ENCODE results near the gene AP3M1.
"Not testable (repeated sequence)": the region's sequence is repeated elsewhere in the genome, so short reads cannot be mapped to it uniquely, and the experiment has no call there.

Gene AP3M1, protein sequence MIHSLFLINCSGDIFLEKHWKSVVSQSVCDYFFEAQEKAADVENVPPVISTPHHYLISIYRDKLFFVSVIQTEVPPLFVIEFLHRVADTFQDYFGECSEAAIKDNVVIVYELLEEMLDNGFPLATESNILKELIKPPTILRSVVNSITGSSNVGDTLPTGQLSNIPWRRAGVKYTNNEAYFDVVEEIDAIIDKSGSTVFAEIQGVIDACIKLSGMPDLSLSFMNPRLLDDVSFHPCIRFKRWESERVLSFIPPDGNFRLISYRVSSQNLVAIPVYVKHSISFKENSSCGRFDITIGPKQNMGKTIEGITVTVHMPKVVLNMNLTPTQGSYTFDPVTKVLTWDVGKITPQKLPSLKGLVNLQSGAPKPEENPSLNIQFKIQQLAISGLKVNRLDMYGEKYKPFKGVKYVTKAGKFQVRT

DNA sequence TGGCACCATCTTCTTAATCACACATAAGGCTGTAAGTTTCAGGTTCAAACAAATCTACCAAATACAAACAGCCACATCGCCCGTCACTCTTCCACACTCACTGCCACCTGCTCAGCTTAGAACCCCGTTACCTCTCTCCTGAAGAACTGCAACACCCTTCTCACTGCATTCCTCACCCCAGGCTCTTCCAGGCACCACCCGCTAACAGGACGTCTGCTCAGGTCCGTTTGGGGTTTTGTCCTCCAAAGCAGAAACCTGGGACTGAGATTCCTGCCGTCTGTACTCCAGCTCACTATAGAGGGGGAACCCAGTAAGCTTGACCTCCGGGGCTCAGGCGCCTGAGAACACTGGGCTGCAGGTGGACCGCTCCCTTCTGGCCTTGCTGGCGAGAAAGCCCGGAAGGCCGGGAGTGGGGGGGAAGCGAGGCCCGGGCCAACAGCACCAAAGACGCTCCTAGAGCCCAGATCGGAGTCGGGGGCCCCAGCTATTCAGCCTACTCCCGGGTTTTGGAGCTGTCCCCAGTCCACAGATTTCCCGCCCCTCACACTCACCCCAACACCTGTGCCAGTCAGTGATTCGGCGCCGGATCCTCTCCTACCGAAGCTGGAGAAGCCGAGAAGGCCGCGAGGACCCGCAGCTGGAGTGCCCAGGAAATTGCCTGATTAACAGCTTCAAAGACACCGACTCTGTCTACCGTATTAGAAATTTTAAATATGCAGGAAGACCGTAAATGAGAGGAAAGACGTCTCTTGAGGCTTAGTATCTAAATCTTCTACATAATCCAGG lies at the start of gene AP3M1:
AP3M1 (minus strand) TSS at position 625 of the 786 bp plus-strand sequence. CDS start 12,449 bp downstream, outside the sequence.
- no peak for DNase-seq

DNA sequence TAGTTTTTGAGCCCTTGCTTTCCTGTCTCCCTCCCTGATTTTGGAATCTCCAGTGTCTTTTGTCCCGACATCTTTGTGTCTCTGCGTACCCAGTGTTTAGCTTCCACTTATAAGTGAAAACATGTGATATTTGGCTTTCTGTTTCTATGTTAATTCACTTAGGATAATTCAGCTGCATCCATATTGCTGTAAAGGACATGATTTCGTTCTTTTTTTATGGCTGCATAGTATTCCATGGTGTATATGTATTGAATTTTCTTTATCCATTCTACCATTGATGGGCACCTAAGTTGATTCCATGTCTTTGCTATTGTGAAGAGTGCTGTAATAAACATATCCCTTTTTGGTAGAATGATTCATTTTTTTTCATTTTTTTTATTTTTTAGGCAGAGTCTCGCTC lies 48.7 kb upstream of the AP3M1 start:
- no peak for DNase-seq

DNA sequence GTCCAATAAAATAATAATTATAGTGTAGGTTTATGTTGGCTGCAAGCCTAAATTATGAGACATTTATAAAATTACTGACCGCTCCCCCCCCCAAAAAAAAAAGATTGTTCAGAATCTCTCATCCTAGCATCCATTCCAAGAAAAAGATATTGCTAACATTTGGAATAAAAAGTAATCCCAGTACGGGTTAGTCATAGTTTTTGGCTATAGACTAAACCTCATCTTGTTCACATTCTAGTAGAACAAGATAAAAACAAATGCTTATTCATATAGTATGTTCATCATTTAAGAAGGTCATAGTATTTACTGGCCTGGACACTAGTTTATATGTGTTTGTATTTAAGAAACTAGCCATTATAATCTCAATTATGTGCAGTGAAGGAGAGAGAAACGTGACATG lies 44.4 kb upstream of the AP3M1 start:
- no peak for DNase-seq

DNA sequence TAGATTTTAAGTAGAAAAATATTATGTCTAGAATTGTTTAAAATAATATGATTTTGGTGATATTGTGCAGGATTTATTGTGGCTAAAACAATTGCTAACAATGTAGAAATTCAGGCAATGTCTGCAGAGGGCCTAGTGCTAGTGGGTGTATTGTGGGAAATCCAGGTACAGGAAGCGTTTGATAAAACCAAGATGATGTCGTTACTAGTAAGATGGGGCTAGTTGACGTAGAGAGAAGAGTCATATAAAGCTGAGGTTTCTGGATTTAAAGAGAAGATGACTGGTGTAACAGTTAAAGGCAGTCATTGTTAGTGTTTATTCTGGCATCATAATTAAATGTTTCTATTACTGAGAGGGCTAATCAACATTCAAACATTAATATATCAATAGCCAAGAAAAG lies 43.9 kb upstream of the AP3M1 start:
- DNase-seq, result no peak

DNA sequence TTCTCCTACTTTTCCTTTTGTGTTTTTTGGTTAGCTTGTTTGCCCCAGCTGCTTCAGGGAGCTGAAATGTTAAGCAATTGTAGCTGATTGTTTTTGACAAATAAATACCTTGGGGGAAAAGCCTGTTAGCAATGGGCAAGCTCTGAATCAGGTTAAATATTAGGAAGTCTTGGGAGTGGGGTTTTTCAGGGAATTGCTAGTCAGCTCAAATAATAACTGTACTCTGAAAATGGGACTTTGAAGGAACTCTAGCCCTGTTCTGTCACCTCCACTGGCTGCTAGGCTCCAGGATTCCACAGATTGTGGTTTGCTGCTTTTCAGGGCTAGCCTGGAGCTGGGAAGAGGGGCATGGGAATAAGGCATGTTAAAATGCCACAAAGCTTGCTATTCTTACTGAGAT lies 39.9 kb upstream of the AP3M1 start:
- DNase-seq, result no peak

DNA sequence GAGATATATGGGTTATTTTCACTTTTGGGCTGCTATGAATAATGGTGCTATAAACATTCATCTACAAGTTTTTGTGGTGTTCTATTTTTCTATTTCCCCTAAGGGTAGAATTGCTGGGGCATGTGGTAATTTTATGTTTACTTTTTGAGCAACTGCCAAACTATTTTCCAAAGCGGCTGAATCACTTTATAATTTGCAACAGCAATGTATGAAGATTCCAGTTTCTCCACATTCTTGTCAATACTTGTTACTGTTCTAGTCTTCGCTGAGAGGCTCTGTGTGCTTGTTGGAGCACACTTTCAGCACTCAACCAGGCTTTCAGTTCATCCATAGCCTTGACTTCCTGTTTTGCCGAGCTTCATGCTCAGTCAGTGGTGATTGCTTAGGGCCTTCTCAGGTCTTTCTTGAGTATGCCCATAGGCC lies 39.4 kb upstream of the AP3M1 start:
- peak; percentile 62 for DNase-seq

DNA sequence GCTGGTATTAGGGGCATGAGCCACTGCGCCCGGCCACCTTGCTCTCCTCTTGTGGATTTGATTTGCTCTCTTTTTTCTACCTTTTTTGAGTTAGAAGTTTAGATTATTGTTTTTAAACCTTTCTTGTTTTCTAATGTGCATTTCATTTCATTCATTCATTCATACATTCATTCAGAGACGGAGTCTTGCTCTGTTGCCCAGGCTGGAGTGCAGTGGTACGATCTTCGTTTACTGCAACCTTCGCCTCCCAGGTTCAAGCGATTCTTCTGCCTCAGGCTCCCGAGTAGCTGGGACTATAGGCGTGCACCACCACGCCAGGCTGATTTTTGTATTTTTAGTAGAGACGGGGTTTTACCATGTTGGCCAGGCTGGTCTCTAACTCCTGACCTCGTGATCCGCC lies 38.0 kb upstream of the AP3M1 start:
- DNase-seq, result not testable (repeated sequence)

DNA sequence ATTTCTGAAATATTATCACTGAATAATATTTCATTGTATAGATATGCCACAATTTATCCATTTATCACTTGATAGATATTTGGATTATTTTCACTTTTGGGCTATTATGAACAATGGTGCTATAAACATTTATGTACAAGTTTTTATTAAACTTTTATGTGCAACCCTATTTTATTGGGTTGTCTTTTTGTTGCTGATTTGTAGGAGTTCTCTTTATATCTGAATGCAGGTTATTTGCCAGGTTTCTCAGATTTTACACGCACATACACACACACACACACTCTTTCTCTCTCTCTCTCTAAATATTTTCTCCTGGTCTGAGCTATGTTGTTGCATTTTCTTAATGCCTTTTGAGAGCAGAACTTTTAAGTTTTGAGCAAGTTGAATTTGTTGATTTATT lies 36.6 kb upstream of the AP3M1 start:
- no peak for DNase-seq

DNA sequence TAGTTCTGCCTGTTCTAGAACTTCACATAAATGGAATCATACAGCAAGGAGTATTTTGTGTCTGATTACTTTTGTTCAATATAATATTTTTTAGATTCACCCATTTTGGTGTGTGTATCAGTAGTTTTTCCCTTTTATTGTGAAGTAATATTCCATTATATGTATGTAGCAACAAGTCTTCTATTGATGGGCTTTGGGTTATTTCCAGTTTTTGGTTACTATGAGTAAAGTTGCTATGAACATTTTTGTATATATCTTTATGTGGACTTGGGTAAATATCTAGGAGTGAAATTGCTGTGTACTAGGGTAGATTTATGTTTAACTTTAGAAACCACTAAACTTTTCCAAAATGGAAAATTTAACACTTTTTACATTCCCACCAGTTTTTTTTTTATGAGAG lies 36.0 kb upstream of the AP3M1 start:
- no peak for DNase-seq

DNA sequence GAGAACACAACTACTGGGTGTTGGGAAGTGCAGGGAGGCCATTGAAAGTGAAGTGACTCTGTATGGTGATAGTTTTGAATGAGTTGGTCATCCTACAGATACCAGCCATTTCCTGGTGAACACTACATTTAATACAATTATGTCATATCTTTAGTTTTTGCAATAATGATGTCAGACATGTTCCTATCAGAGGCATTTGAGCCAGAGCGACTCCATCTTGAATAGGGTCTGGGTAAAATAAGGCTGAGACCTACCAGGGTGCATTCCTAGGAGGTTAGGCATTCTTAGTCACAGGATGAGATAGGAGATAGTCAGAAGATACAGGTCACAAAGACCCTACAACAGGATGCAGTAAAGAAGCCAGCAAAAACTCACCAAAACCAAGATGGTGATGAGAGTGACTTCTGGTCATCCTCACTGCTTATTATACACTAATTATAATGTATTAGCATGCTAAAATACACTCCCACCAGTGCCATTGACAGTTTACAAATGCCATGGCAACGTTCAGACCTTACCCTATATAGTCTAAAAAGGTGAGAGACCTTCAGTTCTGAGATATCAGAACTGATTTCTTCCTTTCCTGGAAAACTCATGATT lies 28.6 kb upstream of the AP3M1 start:
- DNase-seq, result no peak

DNA sequence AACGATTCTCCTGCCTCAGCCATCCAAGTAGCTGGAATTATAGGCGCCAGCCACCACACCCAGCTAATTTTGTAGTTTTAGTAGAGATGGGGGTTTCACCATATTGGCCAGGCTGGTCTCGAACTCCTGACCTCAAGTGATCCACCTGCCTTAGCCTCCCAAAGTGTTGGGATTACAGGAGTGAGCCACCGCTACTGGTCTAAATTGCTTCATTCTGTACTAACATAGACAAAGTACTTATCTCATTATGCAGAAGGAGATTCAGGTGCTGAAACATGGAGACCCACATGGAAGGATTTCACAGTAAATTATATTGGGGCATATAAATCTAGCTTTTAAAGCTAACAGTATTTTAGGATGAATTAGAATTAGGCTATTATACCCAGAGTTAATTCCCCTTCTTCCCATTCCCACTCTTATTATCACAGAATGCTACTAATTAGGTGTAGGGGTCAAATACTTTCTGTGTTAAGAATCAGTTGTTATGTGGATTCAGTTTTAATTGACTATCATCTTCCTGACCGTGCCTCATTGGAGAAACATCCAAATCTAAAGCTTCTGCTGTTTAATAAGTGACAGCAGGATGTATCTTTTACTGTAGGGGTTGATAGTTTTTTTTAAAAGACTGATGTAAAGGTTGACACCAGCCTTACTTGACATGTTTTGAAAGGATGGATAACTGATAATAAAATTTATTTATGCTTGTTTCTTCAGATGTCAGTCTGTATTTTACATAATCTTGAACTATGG lies 27.6 kb upstream of the AP3M1 start:
- no peak for DNase-seq

DNA sequence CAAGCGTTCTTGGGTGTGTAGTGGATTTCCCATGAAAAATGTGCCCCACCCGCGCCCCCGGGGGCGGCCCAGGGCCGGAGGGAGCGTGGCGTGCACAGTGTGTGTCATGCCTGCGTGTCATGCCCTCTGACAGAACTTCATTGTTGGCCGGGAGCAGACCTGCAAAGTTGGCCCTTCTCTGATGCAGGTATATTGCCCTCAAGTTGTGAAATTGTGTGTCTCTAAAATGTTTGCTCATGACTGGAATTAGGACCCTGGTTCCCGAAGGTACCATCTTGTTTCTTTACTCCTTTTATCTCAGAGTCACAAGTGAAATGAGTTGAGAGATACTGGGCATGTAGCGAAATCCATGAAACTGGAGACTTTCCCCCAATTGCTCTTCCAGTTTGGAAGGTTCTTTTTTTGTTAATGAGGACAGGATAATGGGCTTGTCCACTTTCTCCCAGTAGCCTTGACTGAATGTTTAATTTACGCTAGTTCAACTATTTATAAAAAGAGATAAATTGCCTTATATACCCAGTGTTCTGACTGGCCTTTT lies 26.6 kb upstream of the AP3M1 start:
- peak; percentile 7 for DNase-seq

DNA sequence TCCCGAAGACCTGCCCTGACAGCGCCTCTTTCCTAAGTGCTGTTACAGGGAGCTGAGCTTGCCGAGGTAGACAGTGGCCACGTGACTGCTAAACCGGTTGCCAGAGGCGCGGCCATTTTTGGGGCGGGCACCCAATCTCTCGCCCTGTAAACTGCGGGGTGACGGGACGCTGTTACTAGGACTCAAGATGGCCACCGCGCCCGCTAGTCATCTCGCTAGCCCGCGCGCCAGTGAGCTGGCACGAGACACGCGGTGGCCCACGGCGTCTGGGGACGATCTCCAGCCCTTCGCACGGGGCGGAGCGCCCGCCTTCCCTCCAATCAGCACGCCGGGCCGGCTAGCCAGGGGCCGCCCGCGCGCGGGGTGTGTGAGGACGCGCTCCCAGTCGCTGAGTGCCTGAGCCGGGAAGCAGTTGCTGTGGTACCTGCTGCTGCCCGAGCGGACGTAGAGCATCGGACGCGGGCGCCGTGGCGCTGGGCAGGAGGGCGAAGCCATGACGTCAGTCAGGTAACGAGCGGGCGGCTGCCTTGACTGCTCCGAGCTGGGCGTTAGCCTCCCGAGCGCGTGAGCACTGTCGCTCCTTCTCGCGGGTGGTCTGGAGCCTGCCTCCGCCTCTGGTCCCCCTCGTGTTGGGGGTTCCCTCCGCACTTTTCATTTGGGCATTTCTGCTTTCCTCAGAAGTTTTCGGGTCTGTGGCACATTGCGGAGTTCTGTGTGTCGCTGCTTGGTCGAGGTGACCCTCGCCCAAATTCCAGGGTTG lies 25.9 kb upstream of the AP3M1 start:
- peak; percentile 91 for DNase-seq

DNA sequence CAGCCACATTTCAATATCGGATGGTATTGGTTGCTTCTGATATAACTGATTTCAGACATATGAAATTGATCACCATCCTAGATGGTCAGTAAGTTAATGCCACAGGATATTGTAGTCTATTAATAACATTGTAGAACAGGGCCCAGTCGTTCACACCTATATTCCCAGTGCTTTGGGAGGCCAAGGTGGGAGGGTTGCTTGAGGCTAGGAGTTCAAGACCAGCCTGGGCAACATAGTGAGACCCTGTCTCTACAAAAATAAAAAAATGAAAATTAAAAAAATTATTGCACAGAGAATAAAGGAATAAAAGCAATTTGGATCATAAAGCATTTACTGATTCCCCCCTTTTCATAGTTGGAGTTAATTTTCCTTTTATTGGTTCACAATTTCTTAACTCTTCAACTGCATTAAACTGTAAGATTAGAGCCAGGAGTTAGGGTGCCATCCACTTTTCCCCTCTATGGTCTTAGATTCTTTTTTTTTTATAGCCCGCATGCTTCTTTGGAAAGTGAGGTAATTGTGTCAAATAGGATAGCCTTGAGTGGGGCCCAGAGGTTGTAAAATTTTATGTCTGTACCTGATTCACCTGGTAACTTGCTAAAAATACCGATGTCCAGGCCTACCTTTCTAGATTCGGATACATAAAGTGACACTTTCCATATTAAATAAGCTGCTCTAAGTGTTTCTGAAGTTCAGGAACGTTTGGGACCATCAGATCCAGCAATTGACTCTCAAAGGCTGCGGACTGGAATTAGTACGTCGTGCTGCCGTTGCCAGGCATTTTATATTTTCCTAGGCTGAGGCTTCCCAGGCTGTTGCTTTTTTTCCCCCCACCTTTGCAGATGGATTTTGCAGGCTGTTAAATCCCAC lies 25.1 kb upstream of the AP3M1 start:
- no peak for DNase-seq

DNA sequence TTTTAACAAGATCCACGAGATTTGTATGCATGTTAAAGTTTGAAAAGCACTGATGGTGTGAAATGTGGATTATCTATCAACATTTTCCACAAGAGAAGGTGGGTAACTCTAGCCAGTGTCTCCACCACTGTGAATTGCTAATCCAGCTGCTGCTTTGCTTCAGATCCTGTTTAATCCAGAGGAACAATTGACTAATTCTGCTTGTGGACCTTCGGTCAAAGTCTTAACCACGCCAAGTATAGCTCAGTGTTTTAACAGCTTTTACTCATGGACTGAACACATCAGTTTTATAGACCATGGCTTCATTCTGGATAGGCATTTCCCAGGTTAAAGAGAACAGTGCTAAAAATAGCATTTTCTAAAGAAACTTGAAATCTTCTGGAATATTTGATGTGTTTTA lies 23.9 kb upstream of the AP3M1 start:
- no peak for DNase-seq

DNA sequence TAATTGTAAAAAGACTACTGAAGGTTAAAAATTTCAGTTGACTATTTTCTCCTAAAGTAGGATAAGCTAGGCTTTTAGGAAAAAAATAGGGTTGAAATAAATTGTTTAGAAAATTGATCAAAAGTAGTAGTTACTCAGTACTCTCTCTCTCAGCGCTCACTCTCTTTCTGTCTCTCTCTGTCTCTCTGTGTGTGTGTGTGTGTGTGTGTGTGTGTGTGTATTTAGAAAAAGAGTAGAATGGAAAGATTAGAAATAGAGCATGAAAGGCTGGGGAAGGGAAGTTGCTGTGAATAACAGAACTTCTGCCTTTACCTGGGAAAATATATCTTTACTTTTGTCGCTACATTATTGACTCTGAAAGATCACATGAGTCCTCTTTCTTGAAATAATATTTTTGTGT lies 21.0 kb upstream of the AP3M1 start:
- DNase-seq, result no peak

DNA sequence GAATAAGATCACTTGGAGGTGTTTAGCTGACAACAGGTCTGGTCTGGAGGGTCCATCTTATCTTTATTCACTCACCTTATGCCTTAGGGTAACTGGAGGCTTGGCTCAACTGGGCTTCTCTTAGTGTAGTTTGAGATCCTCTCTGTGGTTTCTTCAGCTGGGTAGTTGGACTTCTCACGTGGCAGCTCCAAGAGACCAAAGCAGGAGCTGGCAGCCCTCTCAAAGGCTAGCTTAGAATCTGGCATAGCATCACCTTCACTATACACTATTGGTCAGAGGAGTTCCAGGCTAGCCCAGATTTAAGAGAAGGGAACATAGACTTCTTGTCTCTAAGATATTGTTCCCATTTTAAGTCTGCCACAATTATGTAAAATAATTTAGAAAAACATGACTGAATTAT lies 16.8 kb upstream of the AP3M1 start:
- peak; percentile 26 for DNase-seq

DNA sequence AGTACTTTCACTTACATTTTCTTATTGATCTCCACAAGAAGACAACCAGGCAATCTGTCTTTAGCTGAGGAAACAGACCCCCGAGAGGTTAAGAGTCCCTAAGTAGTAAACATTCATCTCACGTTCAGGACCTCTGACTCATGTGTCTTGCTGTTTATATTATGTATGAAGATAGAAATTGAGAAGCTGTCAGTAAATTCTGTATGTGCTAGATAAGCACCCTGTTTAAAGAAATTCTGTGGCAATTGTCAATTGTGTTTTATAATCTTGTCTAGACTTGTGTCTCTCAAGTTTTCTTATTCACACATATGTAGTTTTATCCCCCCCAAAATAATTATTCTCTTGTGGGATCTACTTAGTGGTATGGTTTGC lies 14.9 kb upstream of the AP3M1 start:
- no peak for DNase-seq

DNA sequence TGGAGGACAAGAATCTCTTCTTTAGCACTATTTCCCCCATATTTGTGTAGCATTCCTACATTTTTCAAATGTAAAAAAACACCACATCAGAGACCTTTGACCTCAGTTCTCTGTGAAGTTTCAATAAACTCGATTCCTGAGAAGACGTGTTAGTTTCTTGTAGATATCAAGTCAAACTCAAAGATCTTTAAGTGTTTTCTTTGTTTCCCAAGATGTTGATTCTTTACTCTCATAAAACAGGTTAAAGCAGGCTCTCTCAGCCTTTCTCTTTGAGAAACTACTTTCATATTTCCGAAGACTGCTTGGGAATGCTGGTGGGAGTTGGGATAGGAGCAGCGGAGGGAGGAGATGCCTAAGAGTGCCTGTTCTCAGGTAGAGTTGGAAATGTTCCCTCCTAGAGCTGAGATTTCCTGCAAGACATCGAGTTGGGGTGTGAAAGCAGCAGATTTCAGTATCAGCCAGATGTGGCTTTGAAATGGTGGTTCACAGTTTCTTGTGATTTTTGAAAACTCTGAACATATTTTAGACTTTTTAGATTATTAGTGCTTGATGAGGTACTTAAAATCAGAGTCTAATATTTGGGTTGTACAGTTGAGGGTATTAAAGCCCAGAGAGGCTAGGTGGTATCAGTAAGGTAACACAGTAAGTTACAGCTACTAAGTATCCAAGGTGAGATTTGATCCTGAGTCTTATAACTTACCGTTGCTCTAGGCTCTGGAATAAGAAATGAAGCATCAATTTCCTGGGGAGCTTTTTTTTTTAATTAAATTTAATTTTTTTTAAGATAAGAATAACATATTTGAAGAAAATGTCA lies 14.3 kb upstream of the AP3M1 start:
- no peak for DNase-seq

Measured in GF-D8 (cell line).